HCT116 (cell line): ENCODE measurements around the gene ADAM8. TPM values are rescaled to one million over a fixed set of nuclear protein-coding genes. Genes with fewer than 3 reads are reported as not detected.

Source experiments
- ATAC-seq: fragments of 200-7000 bp; cut with Tn5 transposase; 2 replicates; pipeline ENCODE4 v1.9.1; 2020; ENCODE audit warnings: mild to moderate bottlenecking, moderate library complexity
- BruUV-seq: library from RNA; stranded (reverse); fragments of 400-500 nt; replicated peaks from 2 replicates; lab custom pipeline; 2021; lab: Mats Ljungman, UMichigan
- CTCF ChIA-PET: fragments of 300-600 bp; sonication (Branson Sonifier 250); formaldehyde crosslinking; loops from one replicate; lab custom pipeline; 2021; ENCODE audit warnings: antibody characterized with exemption; lab: Charles Lee
- POLR2A ChIA-PET: fragments of 300-600, 350-600 bp; sonication (Branson Sonifier 250); formaldehyde crosslinking; loops from one replicate; lab custom pipeline; 2021; ENCODE audit warnings: antibody characterized with exemption; lab: Charles Lee
- RAD21 ChIA-PET, 2 experiments: fragments of 300-600 bp; sonication (Branson Sonifier 250); formaldehyde crosslinking; loops; one replicate each; lab custom pipeline; 2023; ENCODE audit warnings: low total read pairs in 2 of 2; ENCODE audit not compliant: uncharacterized antibody in 2 of 2, unreplicated experiment in 2 of 2, low non-redundant PET in 1 of 2; lab: Charles Lee
- DNase-seq: peaks from one replicate; pipeline ENCODE4 v3.0.0-alpha.2; 2010; ENCODE audit warnings: low read depth, low spot score
- H2AFZ ChIP-seq: fragments of 200-600 bp; shearing (Covaris generic), sonication (generic); 2 replicates; pipeline ENCODE4 v1.6.1; 2017; ENCODE audit warnings: low read depth, mixed run types, mixed read lengths, antibody characterized with exemption, low read length; ENCODE audit not compliant: poor library complexity, severe bottlenecking
- H3K27ac ChIP-seq: 2 replicates; pipeline ENCODE4 v1.5.1; 2012; ENCODE audit warnings: low read depth, low read length
- H3K27me3 ChIP-seq: fragments of 200-600 bp; sonication (generic); 2 replicates; pipeline ENCODE4 v1.6.1; 2016; ENCODE audit warnings: mixed run types, low read length, mixed read lengths; ENCODE audit not compliant: insufficient read depth
- H3K36me3 ChIP-seq, 2 experiments: fragments of 200-500 bp in 1 of 2; fragments of 200-600 bp in 1 of 2; sonication (Bioruptor generic) in 1 of 2; sonication (generic) in 1 of 2; 2 replicates each; pipeline versions ENCODE4 v1.5.1 to v1.6.1; 2014 to 2016; ENCODE audit warnings: low read length in 2 of 2, inconsistent platforms in 1 of 2, mixed read lengths in 1 of 2, mixed run types in 1 of 2; ENCODE audit not compliant: insufficient read depth in 2 of 2, control insufficient read depth in 1 of 2
- H3K4me1 ChIP-seq, 2 experiments: fragments of 200-600 bp in 1 of 2; sonication (generic) in 1 of 2; 2 replicates each; pipeline versions ENCODE4 v1.5.1 to v1.6.1; 2012 to 2017; ENCODE audit warnings: low read length in 2 of 2, inconsistent platforms in 1 of 2, mild to moderate bottlenecking in 1 of 2, mixed read lengths in 1 of 2, mixed run types in 1 of 2, moderate library complexity in 1 of 2; ENCODE audit not compliant: insufficient read depth in 2 of 2, control insufficient read depth in 1 of 2
- H3K4me2 ChIP-seq: fragments of 200-600 bp; sonication (generic); 2 replicates; pipeline ENCODE4 v1.6.1; 2017; ENCODE audit warnings: mixed run types, low read length, mixed read lengths
- H3K4me3 ChIP-seq, 2 experiments: fragments of 200-600 bp in 1 of 2; sonication (generic) in 1 of 2; replicated peaks in 1 of 2; 2 replicates each; pipeline ENCODE4 v1.5.1; 2011 to 2016; ENCODE audit warnings: low read length in 2 of 2, control low read depth in 1 of 2, low read depth in 1 of 2, mild to moderate bottlenecking in 1 of 2, mixed read lengths in 1 of 2, mixed run types in 1 of 2
- H3K79me2 ChIP-seq: fragments of 200-600 bp; sonication (generic); 2 replicates; pipeline ENCODE4 v1.6.1; 2017; ENCODE audit warnings: mild to moderate bottlenecking, mixed run types, low read length, moderate library complexity, mixed read lengths; ENCODE audit not compliant: insufficient read depth
- H3K9ac ChIP-seq: fragments of 200-600 bp; sonication (generic); 2 replicates; pipeline ENCODE4 v1.6.1; 2016; ENCODE audit warnings: low read length, mixed read lengths
- H3K9me2 ChIP-seq: fragments of 200-600 bp; sonication (generic), shearing (Covaris generic); 2 replicates; pipeline ENCODE4 v1.6.1; 2017; ENCODE audit warnings: mixed run types, mild to moderate bottlenecking, moderate library complexity; ENCODE audit not compliant: insufficient read depth
- H3K9me3 ChIP-seq, 2 experiments: fragments of 200-500 bp in 1 of 2; fragments of 200-600 bp in 1 of 2; sonication (Bioruptor generic) in 1 of 2; sonication (generic) in 1 of 2; 2 replicates each; pipeline ENCODE4 v1.6.1; 2014 to 2017; ENCODE audit warnings: low read length in 2 of 2, mixed read lengths in 2 of 2, inconsistent platforms in 1 of 2, low read depth in 1 of 2, mild to moderate bottlenecking in 1 of 2, mixed run types in 1 of 2, moderate library complexity in 1 of 2; ENCODE audit not compliant: control insufficient read depth in 1 of 2, insufficient read depth in 1 of 2
- H4K20me1 ChIP-seq: fragments of 200-600 bp; sonication (generic), shearing (Covaris generic); 2 replicates; pipeline ENCODE4 v1.6.1; 2017; ENCODE audit warnings: mixed run types, mild to moderate bottlenecking, moderate library complexity; ENCODE audit not compliant: insufficient read depth
- ELF1 ChIP-seq: IDR thresholded peaks from 2 replicates; pipeline ENCODE4 v1.6.1; 2012; ENCODE audit warnings: low read depth, borderline replicate concordance
- POLR2AphosphoS5 ChIP-seq: IDR thresholded peaks from 2 replicates; pipeline ENCODE4 v1.6.1; 2011; ENCODE audit warnings: mild to moderate bottlenecking, low read depth, low read length, moderate library complexity
- intact Hi-C: fragments of 100-400 bp; cut with micrococcal nuclease; formaldehyde crosslinking; loops from 2 replicates; pipeline ENCODE4 v1.10.0; 2022
- total RNA-seq: library from RNA; stranded (reverse); gene quantifications from one replicate; pipeline ENCODE4 v1.2.1, GENCODE V29; 2021; ENCODE audit not compliant: unreplicated experiment
- TF ChIP-seq, protein P1 (sequence below): IDR thresholded peaks from 2 replicates; pipeline ENCODE4 v1.6.1; 2012

Gene ADAM8
- total RNA-seq, 1 experiment from 2014 or later = 4.1 TPM

DNA sequence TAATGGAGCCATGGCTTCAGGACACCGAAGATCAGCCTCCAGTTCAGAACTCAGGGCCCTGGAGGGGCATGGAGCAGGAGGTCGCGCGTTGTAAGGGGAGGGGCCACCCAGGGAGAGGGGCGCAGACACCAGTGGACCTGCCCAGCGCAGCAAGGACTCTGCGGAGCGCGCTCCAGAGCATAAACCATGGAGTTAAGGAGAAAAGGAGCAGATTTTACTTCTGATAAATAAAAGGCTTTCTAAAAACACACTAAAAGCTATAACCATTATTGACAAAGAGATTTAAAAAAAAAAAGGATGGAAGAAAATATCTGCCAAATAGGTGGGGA lies 49.5 kb upstream of the ADAM8 start:
- Histone ChIP-seq H3K4me1 (peaks cover 3 to 20% of the 10 kb centered on the region in 2 experiments), H3K79me2 (no peaks in the 10 kb centered on the region), H3K27me3 (no peaks in the 10 kb centered on the region), H3K9me2 (no peaks in the 10 kb centered on the region), H3K36me3 (no peaks in the 10 kb centered on the region), H2AFZ (no peak overlapping the region), H4K20me1 (no peaks in the 10 kb centered on the region), H3K27ac (no peak overlapping the region), H3K4me2 (no peak overlapping the region), H3K4me3 (no peak overlapping the region), H3K9ac (no peak overlapping the region), H3K9me3 (no peaks in the 10 kb centered on the region)
- RAD21 ChIA-PET = no interaction called here
- BruUV-seq = no TSS peak
- POLR2A ChIA-PET = no interaction called here
- DNase-seq (no peak), ATAC-seq (no peak)
- CTCF ChIA-PET = no interaction called here
- TF ChIP-seq, protein P1, sequence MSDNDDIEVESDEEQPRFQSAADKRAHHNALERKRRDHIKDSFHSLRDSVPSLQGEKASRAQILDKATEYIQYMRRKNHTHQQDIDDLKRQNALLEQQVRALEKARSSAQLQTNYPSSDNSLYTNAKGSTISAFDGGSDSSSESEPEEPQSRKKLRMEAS = no peak
- intact Hi-C loops = no loop called here

DNA sequence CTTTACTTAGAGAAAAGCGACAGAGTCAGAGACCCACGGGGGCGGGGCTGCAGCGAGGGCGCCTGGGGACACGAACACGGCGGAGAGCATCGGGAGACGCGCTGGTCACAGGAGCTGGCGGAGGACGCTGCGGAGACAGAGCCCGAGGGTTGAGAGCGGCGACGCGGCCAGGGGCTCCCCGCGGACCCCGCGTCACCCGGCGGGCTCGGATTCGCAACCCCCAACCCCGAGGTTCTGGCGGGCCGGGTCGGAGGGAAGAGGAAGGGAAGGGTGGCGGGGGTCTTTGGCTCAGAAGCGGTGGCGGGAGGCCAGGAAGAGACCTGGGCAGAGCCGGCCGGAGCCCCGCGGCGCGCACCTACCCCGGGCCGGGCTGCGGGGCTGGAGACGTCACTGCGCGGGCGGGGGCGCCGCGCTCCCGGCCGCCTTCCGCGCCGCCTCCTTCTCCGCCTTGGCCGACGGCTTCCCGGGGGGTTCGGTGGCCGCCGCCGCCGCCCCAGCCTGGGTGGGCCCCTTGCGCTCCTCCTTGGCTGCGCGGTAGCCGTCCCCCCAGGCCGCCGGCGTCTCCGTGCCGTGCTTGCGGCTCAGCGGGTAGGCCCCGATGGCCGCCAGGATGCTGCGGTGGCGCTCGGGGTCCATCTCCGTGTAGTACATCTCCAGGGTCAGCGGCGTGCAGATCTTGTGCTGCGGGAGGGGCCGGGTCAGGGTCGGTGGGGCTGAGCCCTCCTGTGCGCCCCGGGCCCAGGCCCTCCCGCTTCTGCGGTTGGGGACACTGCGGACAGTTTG lies 49.0 kb upstream of the ADAM8 start:
- Histone ChIP-seq H3K4me1 (peaks cover 3 to 20% of the 10 kb centered on the region in 2 experiments), H3K4me2 (no peak overlapping the region), H2AFZ (no peak overlapping the region), H3K9ac (no peak overlapping the region), H3K27ac (no peak overlapping the region), H3K4me3 (no peak overlapping the region), H3K79me2 (no peaks in the 10 kb centered on the region), H3K36me3 (no peaks in the 10 kb centered on the region), H3K27me3 (no peaks in the 10 kb centered on the region), H3K9me2 (no peaks in the 10 kb centered on the region), H3K9me3 (no peaks in the 10 kb centered on the region), H4K20me1 (no peaks in the 10 kb centered on the region)
- ChIA-PET POLR2A (no interaction called here), CTCF (no interaction called here), RAD21 (no interaction called here)
- ATAC-seq (no peak), DNase-seq (no peak)
- BruUV-seq = no TSS peak
- TF ChIP-seq ELF1 = no peak
- TF ChIP-seq POLR2AphosphoS5 = no peak
- intact Hi-C loops = no loop called here
